GM23338 (cell line): Measurements from ENCODE around the gene SMIM21. TPM values are rescaled to one million over a fixed set of nuclear protein-coding genes. Genes with fewer than 3 reads are reported as not detected.

Experiments used
- ATAC-seq: fragments of 200-7000 bp; cut with Tn5 transposase; 3 replicates; pipeline ENCODE4 v1.9.1; 2020
- DNase-seq: peaks from one replicate; pipeline ENCODE4 v3.0.0-alpha.2; 2015; ENCODE audit warnings: low spot score
- H2AFZ ChIP-seq: fragments of 200-600 bp; sonication (generic); 2 replicates; pipeline ENCODE4 v1.8.0; 2016; ENCODE audit warnings: antibody characterized with exemption, mild to moderate bottlenecking, moderate library complexity
- H3F3A ChIP-seq: fragments of 200-600 bp; sonication (generic); replicated peaks from 2 replicates; pipeline ENCODE4 v1.8.0; 2017; ENCODE audit warnings: antibody characterized with exemption, mixed run types, low read depth
- H3K27ac ChIP-seq: fragments of 200-600 bp; sonication (generic); 2 replicates; pipeline ENCODE4 v1.6.1; 2016; ENCODE audit warnings: low read depth
- H3K27me3 ChIP-seq: fragments of 200-600 bp; sonication (generic); 2 replicates; pipeline ENCODE4 v1.8.0; 2016; ENCODE audit warnings: mild to moderate bottlenecking, mixed run types, moderate library complexity; ENCODE audit not compliant: insufficient read depth
- H3K36me3 ChIP-seq: fragments of 200-600 bp; sonication (generic); 2 replicates; pipeline ENCODE4 v1.8.0; 2016; ENCODE audit warnings: mild to moderate bottlenecking; ENCODE audit not compliant: insufficient read depth
- H3K4me1 ChIP-seq: fragments of 200-600 bp; sonication (generic); 2 replicates; pipeline ENCODE4 v1.8.0; 2016; ENCODE audit warnings: mild to moderate bottlenecking, moderate library complexity; ENCODE audit not compliant: insufficient read depth
- H3K4me2 ChIP-seq: fragments of 200-600 bp; sonication (generic); 2 replicates; pipeline ENCODE4 v1.7.1; 2017; ENCODE audit warnings: mixed run types
- H3K4me3 ChIP-seq: fragments of 200-600 bp; sonication (generic); 2 replicates; pipeline ENCODE4 v1.6.1; 2016; ENCODE audit warnings: mixed run types
- H3K79me2 ChIP-seq: fragments of 200-600 bp; sonication (generic); replicated peaks from 2 replicates; pipeline ENCODE4 v1.8.0; 2017; ENCODE audit warnings: mild to moderate bottlenecking; ENCODE audit not compliant: insufficient read depth
- H3K9me2 ChIP-seq: fragments of 200-600 bp; sonication (generic); 2 replicates; pipeline ENCODE4 v1.8.0; 2017; ENCODE audit not compliant: insufficient read depth
- H4K20me1 ChIP-seq: fragments of 200-600 bp; sonication (generic); replicated peaks from 2 replicates; pipeline ENCODE4 v1.8.0; 2017; ENCODE audit warnings: mild to moderate bottlenecking; ENCODE audit not compliant: insufficient read depth
- H3K27ac Mint-ChIP-seq: 2 replicates; pipeline ENCODE4 v1.8.0; 2020; ENCODE audit warnings: inconsistent platforms, mild to moderate bottlenecking, moderate library complexity, mixed read lengths
- H3K27me3 Mint-ChIP-seq: 3 replicates; pipeline ENCODE4 v1.8.0; 2022; ENCODE audit warnings: low read depth, mild to moderate bottlenecking, moderate library complexity, mixed read lengths, inconsistent platforms; ENCODE audit not compliant: insufficient read depth, poor library complexity
- H3K36me3 Mint-ChIP-seq: 3 replicates; pipeline ENCODE4 v1.8.0; 2021; ENCODE audit warnings: low read depth, mild to moderate bottlenecking, inconsistent platforms, moderate library complexity, mixed read lengths
- H3K4me1 Mint-ChIP-seq: 3 replicates; pipeline ENCODE4 v1.8.0; 2020; ENCODE audit warnings: mild to moderate bottlenecking, inconsistent platforms, mixed read lengths
- H3K4me3 Mint-ChIP-seq: 3 replicates; pipeline ENCODE4 v1.8.0; 2021; ENCODE audit warnings: moderate library complexity, mild to moderate bottlenecking, inconsistent platforms, mixed read lengths
- H3K9me3 Mint-ChIP-seq: 3 replicates; pipeline ENCODE4 v1.8.0; 2020; ENCODE audit warnings: moderate library complexity, mild to moderate bottlenecking, inconsistent platforms, mixed read lengths
- CREB1 ChIP-seq: fragments of 250-450 bp; sonication (Bioruptor Pico); IDR thresholded peaks from 2 replicates; pipeline ENCODE4 v1.5.0; 2020; ENCODE audit warnings: low read depth, mild to moderate bottlenecking, moderate library complexity
- CTCF ChIP-seq, 2 experiments: fragments of 200-600 bp in 1 of 2; sonication (generic) in 1 of 2; conservative IDR thresholded peaks; 2 replicates each; pipeline versions ENCODE4 v1.5.1 to v1.6.1; 2016 to 2017; ENCODE audit warnings: antibody characterized with exemption in 2 of 2, low read depth in 2 of 2, mild to moderate bottlenecking in 2 of 2, moderate library complexity in 1 of 2
- ETS1 ChIP-seq: IDR thresholded peaks from 2 replicates; pipeline ENCODE4 v1.6.1; 2016; ENCODE audit warnings: antibody characterized with exemption
- EZH2 ChIP-seq: fragments of 200-600 bp; sonication (generic); IDR thresholded peaks from one replicate; pipeline ENCODE4 v1.8.0; 2017; ENCODE audit warnings: antibody characterized with exemption, mild to moderate bottlenecking, low read depth; ENCODE audit not compliant: unreplicated experiment
- EZH2phosphoT487 ChIP-seq: fragments of 200-600 bp; sonication (generic); IDR thresholded peaks from one replicate; pipeline ENCODE4 v1.8.1; 2018; ENCODE audit warnings: antibody characterized with exemption; ENCODE audit not compliant: unreplicated experiment
- JUNB ChIP-seq: IDR thresholded peaks from one replicate; pipeline ENCODE4 v1.6.1; 2016; ENCODE audit warnings: antibody characterized with exemption; ENCODE audit not compliant: unreplicated experiment
- NANOG ChIP-seq: IDR thresholded peaks from 2 replicates; pipeline ENCODE4 v1.6.1; 2016; ENCODE audit warnings: antibody characterized with exemption, borderline replicate concordance
- POLR2AphosphoS5 ChIP-seq: IDR thresholded peaks from 2 replicates; pipeline ENCODE4 v1.6.1; 2016; ENCODE audit warnings: antibody characterized with exemption, low read depth
- STAT1 ChIP-seq: IDR thresholded peaks from one replicate; pipeline ENCODE4 v1.6.1; 2016; ENCODE audit warnings: antibody characterized with exemption; ENCODE audit not compliant: unreplicated experiment
- ZNF114 ChIP-seq: fragments of 250-450 bp; sonication (Bioruptor Pico); IDR thresholded peaks from 2 replicates; pipeline ENCODE4 v1.5.0; 2020; ENCODE audit warnings: mild to moderate bottlenecking, moderate library complexity
- ZNF331 ChIP-seq: fragments of 250-450 bp; sonication (Bioruptor Pico); IDR thresholded peaks from 2 replicates; pipeline ENCODE4 v1.5.0; 2020; ENCODE audit warnings: low read depth, mild to moderate bottlenecking, moderate library complexity
- long read RNA-seq: library from polyadenylated mRNA; unstranded; transcript quantifications from one replicate; pipeline ENCODE4 v2.0.0, GENCODE V29; 2020; ENCODE audit not compliant: unreplicated experiment
- polyA plus RNA-seq: library from polyadenylated mRNA; unstranded; fragments of >200 nt; fragmentation: Nextera tagmentation; extraction: Ambion mirVana; gene quantifications from 2 replicates; pipeline ENCODE4 v1.2.1, GENCODE V29; 2016
- total RNA-seq: library from RNA; depleted of rRNA; stranded (reverse); fragments of >200 nt; shearing (Covaris generic); gene quantifications from 2 replicates; pipeline ENCODE4 v1.2.3, GENCODE V29; 2014; rRNA removed
- TF ChIP-seq, protein P1 (sequence below): fragments of 250-450 bp; sonication (Bioruptor Pico); IDR thresholded peaks from 2 replicates; pipeline ENCODE4 v1.5.0; 2020; ENCODE audit warnings: mild to moderate bottlenecking, moderate library complexity
- TF ChIP-seq, protein P2 (sequence below): IDR thresholded peaks from one replicate; pipeline ENCODE4 v1.6.1; 2018; ENCODE audit warnings: antibody characterized with exemption; ENCODE audit not compliant: unreplicated experiment

Gene SMIM21
- total RNA-seq (not detected in 2 replicates), polyA plus RNA-seq (not detected in 2 replicates)
- long read RNA-seq: 0 reads

DNA sequence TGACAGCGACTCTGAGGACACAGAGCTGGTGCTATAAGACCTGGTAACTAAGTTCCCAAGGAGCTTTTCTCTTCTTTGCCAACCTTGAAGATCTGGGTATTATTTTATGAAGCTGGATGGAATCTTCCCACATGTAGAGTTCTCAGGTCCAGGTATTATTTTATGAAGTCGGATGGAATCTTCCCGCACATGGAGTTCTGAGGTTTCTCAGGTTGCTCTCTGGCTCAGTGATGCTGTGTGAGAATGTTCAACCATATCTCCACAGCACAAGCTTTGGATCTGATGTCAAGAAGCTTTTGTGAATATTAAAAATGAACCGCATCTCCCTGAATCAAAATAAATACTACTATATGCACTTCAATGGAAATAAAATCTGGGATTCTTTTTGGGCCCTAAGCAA, at the start of gene SMIM21:
SMIM21 (minus strand) TSS at position 101 of the 400 bp plus-strand sequence. CDS start 140 bp downstream, outside the sequence.
- H3K27ac Mint-ChIP-seq: no peak within 1 kb of the TSS
- no peak within 1 kb of the TSS for H3K4me2 ChIP-seq
- H3F3A ChIP-seq: no peaks in the 10 kb centered on the region
- H3K9me2 ChIP-seq: peaks cover 14% of the 10 kb centered on the region; the same call in 1 of the 2 replicates
- peaks cover 3% of the 10 kb centered on the region; the same call in 1 of the 3 replicates for H3K9me3 Mint-ChIP-seq
- H3K27me3 Mint-ChIP-seq: peaks cover 6% of the 10 kb centered on the region
- no peaks in the 10 kb centered on the region for H3K79me2 ChIP-seq
- no peak within 1 kb of the TSS for H3K27ac ChIP-seq
- H3K27me3 ChIP-seq: no peaks in the 10 kb centered on the region
- no peak within 1 kb of the TSS for H3K4me3 Mint-ChIP-seq
- H3K36me3 ChIP-seq: no peaks in the 10 kb centered on the region
- H3K4me1 ChIP-seq: no peaks in the 10 kb centered on the region
- ATAC-seq (no peak), DNase-seq (no peak)
- peaks cover under 1% of the 10 kb centered on the region for H3K4me1 Mint-ChIP-seq
- H3K4me3 ChIP-seq: no peak within 1 kb of the TSS
- H4K20me1 ChIP-seq: no peaks in the 10 kb centered on the region
- H3K36me3 Mint-ChIP-seq: no peaks in the 10 kb centered on the region
- TF ChIP-seq, protein P1, sequence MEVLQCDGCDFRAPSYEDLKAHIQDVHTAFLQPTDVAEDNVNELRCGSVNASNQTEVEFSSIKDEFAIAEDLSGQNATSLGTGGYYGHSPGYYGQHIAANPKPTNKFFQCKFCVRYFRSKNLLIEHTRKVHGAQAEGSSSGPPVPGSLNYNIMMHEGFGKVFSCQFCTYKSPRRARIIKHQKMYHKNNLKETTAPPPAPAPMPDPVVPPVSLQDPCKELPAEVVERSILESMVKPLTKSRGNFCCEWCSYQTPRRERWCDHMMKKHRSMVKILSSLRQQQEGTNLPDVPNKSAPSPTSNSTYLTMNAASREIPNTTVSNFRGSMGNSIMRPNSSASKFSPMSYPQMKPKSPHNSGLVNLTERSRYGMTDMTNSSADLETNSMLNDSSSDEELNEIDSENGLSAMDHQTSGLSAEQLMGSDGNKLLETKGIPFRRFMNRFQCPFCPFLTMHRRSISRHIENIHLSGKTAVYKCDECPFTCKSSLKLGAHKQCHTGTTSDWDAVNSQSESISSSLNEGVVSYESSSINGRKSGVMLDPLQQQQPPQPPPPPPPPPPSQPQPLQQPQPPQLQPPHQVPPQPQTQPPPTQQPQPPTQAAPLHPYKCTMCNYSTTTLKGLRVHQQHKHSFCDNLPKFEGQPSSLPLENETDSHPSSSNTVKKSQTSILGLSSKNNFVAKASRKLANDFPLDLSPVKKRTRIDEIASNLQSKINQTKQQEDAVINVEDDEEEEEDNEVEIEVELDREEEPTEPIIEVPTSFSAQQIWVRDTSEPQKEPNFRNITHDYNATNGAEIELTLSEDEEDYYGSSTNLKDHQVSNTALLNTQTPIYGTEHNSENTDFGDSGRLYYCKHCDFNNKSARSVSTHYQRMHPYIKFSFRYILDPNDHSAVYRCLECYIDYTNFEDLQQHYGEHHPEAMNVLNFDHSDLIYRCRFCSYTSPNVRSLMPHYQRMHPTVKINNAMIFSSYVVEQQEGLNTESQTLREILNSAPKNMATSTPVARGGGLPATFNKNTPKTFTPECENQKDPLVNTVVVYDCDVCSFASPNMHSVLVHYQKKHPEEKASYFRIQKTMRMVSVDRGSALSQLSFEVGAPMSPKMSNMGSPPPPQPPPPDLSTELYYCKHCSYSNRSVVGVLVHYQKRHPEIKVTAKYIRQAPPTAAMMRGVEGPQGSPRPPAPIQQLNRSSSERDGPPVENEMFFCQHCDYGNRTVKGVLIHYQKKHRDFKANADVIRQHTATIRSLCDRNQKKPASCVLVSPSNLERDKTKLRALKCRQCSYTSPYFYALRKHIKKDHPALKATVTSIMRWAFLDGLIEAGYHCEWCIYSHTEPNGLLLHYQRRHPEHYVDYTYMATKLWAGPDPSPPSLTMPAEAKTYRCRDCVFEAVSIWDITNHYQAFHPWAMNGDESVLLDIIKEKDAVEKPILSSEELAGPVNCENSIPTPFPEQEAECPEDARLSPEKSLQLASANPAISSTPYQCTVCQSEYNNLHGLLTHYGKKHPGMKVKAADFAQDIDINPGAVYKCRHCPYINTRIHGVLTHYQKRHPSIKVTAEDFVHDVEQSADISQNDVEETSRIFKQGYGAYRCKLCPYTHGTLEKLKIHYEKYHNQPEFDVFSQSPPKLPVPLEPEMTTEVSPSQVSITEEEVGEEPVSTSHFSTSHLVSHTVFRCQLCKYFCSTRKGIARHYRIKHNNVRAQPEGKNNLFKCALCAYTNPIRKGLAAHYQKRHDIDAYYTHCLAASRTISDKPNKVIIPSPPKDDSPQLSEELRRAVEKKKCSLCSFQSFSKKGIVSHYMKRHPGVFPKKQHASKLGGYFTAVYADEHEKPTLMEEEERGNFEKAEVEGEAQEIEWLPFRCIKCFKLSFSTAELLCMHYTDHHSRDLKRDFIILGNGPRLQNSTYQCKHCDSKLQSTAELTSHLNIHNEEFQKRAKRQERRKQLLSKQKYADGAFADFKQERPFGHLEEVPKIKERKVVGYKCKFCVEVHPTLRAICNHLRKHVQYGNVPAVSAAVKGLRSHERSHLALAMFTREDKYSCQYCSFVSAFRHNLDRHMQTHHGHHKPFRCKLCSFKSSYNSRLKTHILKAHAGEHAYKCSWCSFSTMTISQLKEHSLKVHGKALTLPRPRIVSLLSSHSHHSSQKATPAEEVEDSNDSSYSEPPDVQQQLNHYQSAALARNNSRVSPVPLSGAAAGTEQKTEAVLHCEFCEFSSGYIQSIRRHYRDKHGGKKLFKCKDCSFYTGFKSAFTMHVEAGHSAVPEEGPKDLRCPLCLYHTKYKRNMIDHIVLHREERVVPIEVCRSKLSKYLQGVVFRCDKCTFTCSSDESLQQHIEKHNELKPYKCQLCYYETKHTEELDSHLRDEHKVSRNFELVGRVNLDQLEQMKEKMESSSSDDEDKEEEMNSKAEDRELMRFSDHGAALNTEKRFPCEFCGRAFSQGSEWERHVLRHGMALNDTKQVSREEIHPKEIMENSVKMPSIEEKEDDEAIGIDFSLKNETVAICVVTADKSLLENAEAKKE (CRISPR knock-in tag): no peak
- TF ChIP-seq, protein P2, sequence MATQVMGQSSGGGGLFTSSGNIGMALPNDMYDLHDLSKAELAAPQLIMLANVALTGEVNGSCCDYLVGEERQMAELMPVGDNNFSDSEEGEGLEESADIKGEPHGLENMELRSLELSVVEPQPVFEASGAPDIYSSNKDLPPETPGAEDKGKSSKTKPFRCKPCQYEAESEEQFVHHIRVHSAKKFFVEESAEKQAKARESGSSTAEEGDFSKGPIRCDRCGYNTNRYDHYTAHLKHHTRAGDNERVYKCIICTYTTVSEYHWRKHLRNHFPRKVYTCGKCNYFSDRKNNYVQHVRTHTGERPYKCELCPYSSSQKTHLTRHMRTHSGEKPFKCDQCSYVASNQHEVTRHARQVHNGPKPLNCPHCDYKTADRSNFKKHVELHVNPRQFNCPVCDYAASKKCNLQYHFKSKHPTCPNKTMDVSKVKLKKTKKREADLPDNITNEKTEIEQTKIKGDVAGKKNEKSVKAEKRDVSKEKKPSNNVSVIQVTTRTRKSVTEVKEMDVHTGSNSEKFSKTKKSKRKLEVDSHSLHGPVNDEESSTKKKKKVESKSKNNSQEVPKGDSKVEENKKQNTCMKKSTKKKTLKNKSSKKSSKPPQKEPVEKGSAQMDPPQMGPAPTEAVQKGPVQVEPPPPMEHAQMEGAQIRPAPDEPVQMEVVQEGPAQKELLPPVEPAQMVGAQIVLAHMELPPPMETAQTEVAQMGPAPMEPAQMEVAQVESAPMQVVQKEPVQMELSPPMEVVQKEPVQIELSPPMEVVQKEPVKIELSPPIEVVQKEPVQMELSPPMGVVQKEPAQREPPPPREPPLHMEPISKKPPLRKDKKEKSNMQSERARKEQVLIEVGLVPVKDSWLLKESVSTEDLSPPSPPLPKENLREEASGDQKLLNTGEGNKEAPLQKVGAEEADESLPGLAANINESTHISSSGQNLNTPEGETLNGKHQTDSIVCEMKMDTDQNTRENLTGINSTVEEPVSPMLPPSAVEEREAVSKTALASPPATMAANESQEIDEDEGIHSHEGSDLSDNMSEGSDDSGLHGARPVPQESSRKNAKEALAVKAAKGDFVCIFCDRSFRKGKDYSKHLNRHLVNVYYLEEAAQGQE: no peak
- TF ChIP-seq ETS1: no peak
- no peak for TF ChIP-seq JUNB
- TF ChIP-seq POLR2AphosphoS5: no peak
- TF ChIP-seq EZH2: no peak
- no peak for TF ChIP-seq EZH2phosphoT487
- no peak for TF ChIP-seq NANOG
- no peak for TF ChIP-seq STAT1
- no peak for TF ChIP-seq CTCF (conservative IDR thresholded peaks at IDR 0.05; ENCODE audit: low read depth in 2 of 2)
- TF ChIP-seq CREB1: no peak
- no peak for TF ChIP-seq ZNF331
- TF ChIP-seq ZNF114 (CRISPR knock-in tag): no peak
- no peak within 1 kb of the TSS for H2AFZ ChIP-seq
